K562 (cell line): ENCODE results near the gene HOXA13. TPM values are rescaled to one million over a fixed set of nuclear protein-coding genes. Genes with fewer than 3 reads are reported as not detected.

Experiments
- ATAC-seq: fragments of 200-7000 bp; cut with Tn5 transposase; 3 replicates; pipeline ENCODE4 v1.9.1; 2020; ENCODE audit warnings: moderate library complexity
- BruUV-seq: library from RNA; stranded (reverse); fragments of 400-500 nt; replicated peaks from 2 replicates; lab custom pipeline; 2021; lab: Mats Ljungman, UMichigan
- CTCF ChIA-PET: fragments of 300-600 bp; formaldehyde crosslinking; extraction: SDS; loops from one replicate; lab custom pipeline; 2021; ENCODE audit warnings: low intra/inter-chr PET ratio; lab: Yijun Ruan, JAX
- POLR2A ChIA-PET: fragments of 300-600, 350-650 bp; sonication (Branson Sonifier 250); formaldehyde crosslinking; extraction: SDS; loops from one replicate; lab custom pipeline; 2021; ENCODE audit warnings: antibody characterized with exemption, inconsistent platforms; lab: Yijun Ruan, JAX
- DNase-seq, 4 experiments: peaks; one replicate each; pipeline versions ENCODE4 v3.0.0 to v3.0.0-alpha.2; 2011 to 2018; ENCODE audit warnings: low spot score in 3 of 4, mixed read lengths in 3 of 4; ENCODE audit errors: extremely low read depth in 1 of 4
- FAIRE-seq: peaks from 2 replicates; lab custom pipeline; 2011; peaks lifted over from hg19 to GRCh38; lab: Jason Lieb, UNC
- H2AFZ ChIP-seq: 2 replicates; pipeline ENCODE4 v1.6.0; 2011; ENCODE audit warnings: low read depth, low read length, control low read depth, inconsistent platforms
- H3K27ac ChIP-seq: fragments of 200-600 bp; 3 replicates; pipeline ENCODE4 v1.8.0; 2011; ENCODE audit warnings: low read depth, mild to moderate bottlenecking, control low read depth, inconsistent platforms, low read length, moderate library complexity, mixed read lengths; ENCODE audit errors: extremely low read depth
- H3K27me3 ChIP-seq, 2 experiments: fragments of 300-600 bp in 1 of 2; 2 replicates in 1 of 2; 3 replicates in 1 of 2; pipeline versions ENCODE4 v1.6.0 to v1.8.0; 2011; ENCODE audit warnings: inconsistent platforms in 2 of 2, low read length in 2 of 2, mild to moderate bottlenecking in 1 of 2, mixed read lengths in 1 of 2, moderate library complexity in 1 of 2; ENCODE audit not compliant: control insufficient read depth in 2 of 2, insufficient read depth in 2 of 2
- H3K36me3 ChIP-seq: fragments of 300-600 bp; 3 replicates; pipeline ENCODE4 v1.8.0; 2011; ENCODE audit warnings: mild to moderate bottlenecking, low read length, inconsistent platforms; ENCODE audit not compliant: control insufficient read depth, insufficient read depth
- H3K4me1 ChIP-seq, 2 experiments: fragments of 200-600 bp in 1 of 2; replicated peaks in 1 of 2; 2 replicates in 1 of 2; 3 replicates in 1 of 2; pipeline versions ENCODE4 v1.5.1 to v1.8.0; 2011; ENCODE audit warnings: inconsistent platforms in 2 of 2, low read length in 2 of 2, mild to moderate bottlenecking in 1 of 2, mixed read lengths in 1 of 2, moderate library complexity in 1 of 2; ENCODE audit not compliant: control insufficient read depth in 2 of 2, insufficient read depth in 2 of 2
- H3K4me2 ChIP-seq: 2 replicates; pipeline ENCODE4 v1.6.1; 2011; ENCODE audit warnings: low read length, control low read depth, inconsistent platforms, mixed read lengths; ENCODE audit not compliant: insufficient read depth
- H3K4me3 ChIP-seq: fragments of 200-600 bp; sonication (generic), shearing (Covaris generic); 2 replicates; pipeline ENCODE4 v1.5.1; 2016; ENCODE audit warnings: control low read depth, inconsistent platforms
- H3K79me2 ChIP-seq: fragments of 200-600 bp; 3 replicates; pipeline ENCODE4 v1.8.0; 2011; ENCODE audit warnings: low read length, inconsistent platforms; ENCODE audit not compliant: control insufficient read depth, insufficient read depth
- H3K9ac ChIP-seq, 2 experiments: 2 replicates each; pipeline versions ENCODE4 v1.6.0 to v1.6.1; 2011; ENCODE audit warnings: low read depth in 2 of 2, low read length in 2 of 2, control low read depth in 1 of 2, inconsistent platforms in 1 of 2, mild to moderate bottlenecking in 1 of 2, mixed read lengths in 1 of 2; ENCODE audit not compliant: insufficient read depth in 1 of 2
- H3K9me1 ChIP-seq: one replicate; pipeline ENCODE4 v1.6.0; 2011; ENCODE audit warnings: inconsistent platforms, mild to moderate bottlenecking, low read length, moderate library complexity; ENCODE audit not compliant: control insufficient read depth, insufficient read depth
- H3K9me3 ChIP-seq: replicated peaks from 2 replicates; pipeline ENCODE4 v1.5.1; 2011; ENCODE audit warnings: low read depth, low read length, inconsistent platforms; ENCODE audit not compliant: control insufficient read depth, insufficient read depth
- H4K20me1 ChIP-seq: replicated peaks from 2 replicates; pipeline ENCODE4 v1.6.1; 2011; ENCODE audit warnings: low read length, inconsistent platforms, mixed read lengths; ENCODE audit not compliant: control insufficient read depth, insufficient read depth
- YBX1 ChIP-seq: fragments of 450-650 bp; IDR thresholded peaks from 2 replicates; pipeline ENCODE4 v1.7.1; 2016; ENCODE audit warnings: mild to moderate bottlenecking
- ZNF239 ChIP-seq: fragments of 250-450 bp; sonication (Bioruptor Pico); IDR thresholded peaks from 2 replicates; pipeline ENCODE4 v1.4.0; 2020; ENCODE audit warnings: mild to moderate bottlenecking
- WGBS: fragments of 100-300 bp; shearing (Covaris generic); methylation state at CpG from one replicate; pipeline ENCODE4 v1.1.6; 2016; ENCODE audit warnings: low coverage, mixed read lengths; ENCODE audit not compliant: insufficient coverage; ENCODE audit errors: missing lambda C conversion rate; 5-methylcytosine and 5-hydroxymethylcytosine counted together
- in situ Hi-C: fragments of 300-500 bp; cut with MboI; formaldehyde crosslinking; loops from 4 replicates; pipeline ENCODE4 v1.15.0; 2018; ENCODE audit warnings: inconsistent platforms, mixed read lengths
- intact Hi-C: fragments of 100-400 bp; cut with micrococcal nuclease; formaldehyde crosslinking; loops from 2 replicates; pipeline ENCODE4 v1.14.2; 2022
- polyA plus RNA-seq, 8 experiments: library from polyadenylated mRNA; depleted of rRNA in 4 of 8; stranded (reverse) in 5 of 8; unstranded in 3 of 8; fragments of >200 nt; fragmentation: Nextera tagmentation in 2 of 8; fragmentation: Illumina TruSeq in 1 of 8; extraction: Ambion mirVana in 2 of 8; extraction: Trizol in 1 of 8; gene quantifications; 2 replicates each; pipeline versions ENCODE4 v1.2.1 to v1.2.3, GENCODE V29; 2011 to 2014; ENCODE audit warnings: inconsistent platforms in 1 of 8, missing spikeins in 1 of 8
- total RNA-seq, 7 experiments: library from RNA; depleted of rRNA in 6 of 7; stranded (reverse); fragments of >200 nt in 6 of 7; fragmentation: Illumina TruSeq in 2 of 7; extraction: Trizol in 2 of 7; gene quantifications; 2 replicates each; pipeline versions ENCODE4 v1.2.1 to v1.2.3, GENCODE V29; 2011 to 2021; ENCODE audit warnings: low replicate concordance in 1 of 7
- TF ChIP-seq, protein P1 (sequence below): fragments of 250-450 bp; sonication (Bioruptor Pico); IDR thresholded peaks from 2 replicates; pipeline ENCODE4 v1.4.0; 2020; ENCODE audit warnings: mild to moderate bottlenecking, moderate library complexity

HOXA13 gene
- total and polyA plus RNA-seq, 9 of the 15 experiments (the other 6 are each of a cell fraction or from before 2014, with no cell fraction given), result not detected

DNA sequence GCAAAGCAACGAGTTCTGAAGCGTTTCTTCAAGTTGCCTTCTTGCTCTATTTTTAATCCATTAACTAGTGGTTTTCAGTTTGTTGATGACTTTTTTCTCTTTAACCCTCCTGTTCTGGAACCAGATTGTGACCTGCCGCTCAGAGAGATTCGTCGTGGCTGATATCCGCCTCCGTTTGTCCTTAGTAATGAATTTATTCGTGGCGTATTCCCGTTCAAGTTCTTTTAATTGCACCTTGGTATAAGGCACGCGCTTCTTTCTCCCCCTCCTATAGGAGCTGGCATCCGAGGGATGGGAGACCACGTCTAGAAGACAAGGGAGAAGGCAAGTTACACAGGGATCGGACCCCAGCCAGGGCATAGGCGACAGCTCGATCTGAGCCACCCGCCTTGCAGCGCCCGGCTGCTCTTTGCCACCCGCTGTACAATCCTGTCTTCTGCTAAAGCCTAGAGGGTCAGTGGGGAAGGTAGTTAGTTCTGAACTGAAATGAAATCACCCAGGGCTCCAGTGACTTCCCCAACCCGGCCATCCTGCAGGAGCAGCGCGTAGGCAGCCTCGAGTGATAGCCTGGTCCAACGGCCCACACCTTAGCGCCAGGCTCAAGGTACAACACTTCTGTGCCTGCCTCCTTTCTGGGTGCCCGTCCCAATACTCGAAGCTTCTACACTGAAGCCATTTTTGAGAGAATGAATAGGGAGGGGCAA lies 1.6 kb downstream of the HOXA13 start:
- TF ChIP-seq ZNF239 (peak; percentile 89), YBX1 (no peak)
- TF ChIP-seq, protein P1, sequence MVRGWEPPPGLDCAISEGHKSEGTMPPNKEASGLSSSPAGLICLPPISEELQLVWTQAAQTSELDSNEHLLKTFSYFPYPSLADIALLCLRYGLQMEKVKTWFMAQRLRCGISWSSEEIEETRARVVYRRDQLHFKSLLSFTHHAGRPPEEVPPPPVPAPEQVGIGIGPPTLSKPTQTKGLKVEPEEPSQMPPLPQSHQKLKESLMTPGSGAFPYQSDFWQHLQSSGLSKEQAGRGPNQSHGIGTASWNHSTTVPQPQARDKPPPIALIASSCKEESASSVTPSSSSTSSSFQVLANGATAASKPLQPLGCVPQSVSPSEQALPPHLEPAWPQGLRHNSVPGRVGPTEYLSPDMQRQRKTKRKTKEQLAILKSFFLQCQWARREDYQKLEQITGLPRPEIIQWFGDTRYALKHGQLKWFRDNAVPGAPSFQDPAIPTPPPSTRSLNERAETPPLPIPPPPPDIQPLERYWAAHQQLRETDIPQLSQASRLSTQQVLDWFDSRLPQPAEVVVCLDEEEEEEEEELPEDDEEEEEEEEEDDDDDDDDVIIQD (CRISPR knock-in tag), result peak; percentile 67; the same call in 1 of the 2 replicates
- in situ Hi-C loops, result no loop called here
- no peak overlapping the region for H3K4me3 ChIP-seq
- DNase-seq (no peak), FAIRE-seq (no peak), ATAC-seq (no peak)
- H3K27me3 ChIP-seq, result peaks cover 29 to 48% of the 10 kb centered on the region in 2 experiments
- H3K27ac ChIP-seq, result no peak overlapping the region
- no peak overlapping the region for H3K9ac ChIP-seq
- ChIA-PET POLR2A (interaction anchor here (0.7 kb wide), 1 partner anchor 542 kb away, joined by 3 read pairs; no protein-coding TSS in a partner anchor), CTCF (interaction anchor here (2.5 to 2.8 kb wide), 2 partner anchors 378 to 723 kb away, joined by 11 to 25 read pairs; no protein-coding TSS in a partner anchor)
- intact Hi-C loops, result loop anchor here (5.0 kb wide), 2 partner anchors 379 to 574 kb away; no protein-coding TSS in a partner anchor
- H3K9me3 ChIP-seq, result no peaks in the 10 kb centered on the region
- no peaks in the 10 kb centered on the region for H3K79me2 ChIP-seq
- WGBS, result 28% methylated on average over 27 of the region's 29 CpGs
- H3K4me2 ChIP-seq, result no peak overlapping the region
- peaks cover 0 to 11% of the 10 kb centered on the region in 2 experiments; a peak in 1 of 5 replicates for H3K4me1 ChIP-seq
- no peak overlapping the region for H2AFZ ChIP-seq
- no peaks in the 10 kb centered on the region for H3K36me3 ChIP-seq
- BruUV-seq, result no TSS peak
- 0 out of 2 replicates have a peak, but pooled peaks cover 3% of the 10 kb centered on the region for H4K20me1 ChIP-seq
- H3K9me1 ChIP-seq, result no peaks in the 10 kb centered on the region
